GM12872 (cell line): ENCODE results near the gene IGFALS.

Experiments used
- TF ChIP-seq, protein P1 (sequence below): IDR thresholded peaks from 3 replicates; pipeline ENCODE4 v1.5.1; 2011; ENCODE audit warnings: low read depth, mild to moderate bottlenecking, low read length, moderate library complexity; ENCODE audit not compliant: insufficient read depth

The IGFALS gene

DNA sequence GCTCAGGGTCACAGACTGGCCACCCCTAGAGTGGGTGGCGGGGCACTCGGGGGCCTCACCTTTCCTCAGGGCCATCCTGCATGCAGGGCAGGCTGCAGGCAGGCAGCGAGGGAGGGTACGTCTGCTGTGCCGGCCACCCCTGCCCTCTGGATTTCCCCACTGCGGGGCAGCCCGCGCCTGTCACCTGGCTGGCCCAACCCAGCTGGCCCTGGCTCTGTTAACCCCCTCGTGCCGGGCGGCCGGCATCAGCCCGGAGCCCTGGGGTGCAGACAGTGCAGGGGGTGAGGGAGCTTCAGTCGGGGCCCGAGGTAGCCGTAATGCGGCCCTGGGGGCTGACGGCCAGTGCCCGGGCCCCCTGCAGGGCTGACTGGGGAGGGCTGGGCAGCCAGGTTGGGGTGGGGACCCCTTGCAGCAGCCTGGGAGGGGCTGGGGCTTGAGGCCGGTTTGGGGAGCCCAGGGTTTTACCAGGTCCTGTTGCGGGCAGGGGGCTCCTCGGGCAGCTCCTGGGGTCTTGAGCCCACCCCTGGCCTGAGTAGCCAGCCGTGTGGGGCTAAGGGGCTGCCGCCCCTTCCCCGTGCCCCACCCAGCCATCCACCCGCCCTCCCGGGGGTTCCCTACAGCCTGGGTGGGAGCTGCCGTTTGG is at the start of gene IGFALS:
Gene IGFALS, minus strand, starts transcription at position 128 of the 643 bp plus-strand sequence. Its CDS starts 53 bp downstream, at position 75.
- TF ChIP-seq, protein P1, sequence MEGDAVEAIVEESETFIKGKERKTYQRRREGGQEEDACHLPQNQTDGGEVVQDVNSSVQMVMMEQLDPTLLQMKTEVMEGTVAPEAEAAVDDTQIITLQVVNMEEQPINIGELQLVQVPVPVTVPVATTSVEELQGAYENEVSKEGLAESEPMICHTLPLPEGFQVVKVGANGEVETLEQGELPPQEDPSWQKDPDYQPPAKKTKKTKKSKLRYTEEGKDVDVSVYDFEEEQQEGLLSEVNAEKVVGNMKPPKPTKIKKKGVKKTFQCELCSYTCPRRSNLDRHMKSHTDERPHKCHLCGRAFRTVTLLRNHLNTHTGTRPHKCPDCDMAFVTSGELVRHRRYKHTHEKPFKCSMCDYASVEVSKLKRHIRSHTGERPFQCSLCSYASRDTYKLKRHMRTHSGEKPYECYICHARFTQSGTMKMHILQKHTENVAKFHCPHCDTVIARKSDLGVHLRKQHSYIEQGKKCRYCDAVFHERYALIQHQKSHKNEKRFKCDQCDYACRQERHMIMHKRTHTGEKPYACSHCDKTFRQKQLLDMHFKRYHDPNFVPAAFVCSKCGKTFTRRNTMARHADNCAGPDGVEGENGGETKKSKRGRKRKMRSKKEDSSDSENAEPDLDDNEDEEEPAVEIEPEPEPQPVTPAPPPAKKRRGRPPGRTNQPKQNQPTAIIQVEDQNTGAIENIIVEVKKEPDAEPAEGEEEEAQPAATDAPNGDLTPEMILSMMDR: no peak

DNA sequence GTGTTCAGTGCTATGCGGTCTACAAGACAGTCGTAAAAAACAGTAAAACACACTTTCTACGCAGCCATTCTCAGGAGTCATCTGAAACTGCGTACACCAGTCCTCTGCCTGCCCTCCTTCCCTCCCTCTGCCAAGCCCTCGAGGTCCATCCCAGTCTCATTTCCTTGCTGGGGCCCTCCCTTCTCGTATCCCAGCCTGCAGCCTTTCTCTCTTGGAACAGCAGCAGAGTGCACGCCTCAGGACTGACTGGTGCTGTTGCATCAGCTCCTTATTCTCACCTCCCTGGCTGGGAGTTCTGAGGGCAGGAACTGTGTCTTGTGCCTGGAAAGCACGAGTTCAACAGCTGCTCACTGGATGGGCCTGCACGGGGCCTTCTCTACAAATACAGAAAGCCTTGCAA is 46.0 kb upstream of the IGFALS start:
- TF ChIP-seq, protein P1: no peak

DNA sequence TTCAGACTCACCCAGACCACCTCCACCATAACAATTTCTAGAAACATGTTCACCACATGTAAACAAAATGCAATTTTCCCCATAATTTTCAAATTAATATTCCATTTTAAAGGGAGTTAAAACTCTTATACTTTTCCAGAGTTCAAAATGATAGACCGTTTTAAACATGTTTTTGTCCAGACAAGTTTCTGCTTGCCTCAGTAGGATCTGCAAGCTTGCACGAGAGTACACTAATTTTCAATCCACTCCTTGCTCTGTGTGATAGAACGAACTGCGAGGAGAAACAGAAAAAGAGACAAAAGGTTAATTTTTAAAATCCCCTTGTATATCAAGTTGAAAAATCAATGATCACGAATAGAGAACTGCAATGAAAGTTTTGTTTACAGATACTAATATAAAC is 40.6 kb upstream of the IGFALS start:
- TF ChIP-seq, protein P1: no peak

DNA sequence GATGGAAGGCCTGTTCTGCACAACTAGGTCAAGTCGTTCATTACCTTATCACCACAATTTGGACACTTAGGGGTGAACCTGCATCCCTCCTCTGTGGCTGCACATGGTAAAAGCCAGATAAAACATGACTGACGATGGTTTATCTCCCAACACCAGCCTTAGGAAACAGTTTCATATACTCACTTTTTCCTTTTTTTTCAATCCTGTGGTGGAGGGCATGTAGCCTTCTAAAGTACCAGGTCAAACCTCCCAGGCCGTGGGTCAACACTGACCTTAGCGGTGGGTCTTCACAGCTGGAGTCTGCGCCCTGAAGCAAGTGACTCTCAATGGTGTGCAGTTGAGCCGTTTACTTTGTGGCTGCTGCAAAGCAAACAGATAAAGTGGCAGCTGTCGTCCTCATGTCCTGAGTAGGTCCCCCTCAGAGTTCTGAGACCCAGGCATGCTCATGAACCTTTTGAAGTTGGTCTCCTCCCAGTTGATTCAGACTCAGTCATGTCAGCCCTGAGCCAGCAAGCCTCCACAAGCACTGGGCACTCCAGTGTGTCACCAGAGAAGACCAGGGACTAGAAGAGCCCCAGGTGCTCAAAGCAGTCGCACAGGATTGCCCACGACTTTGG is 39.4 kb upstream of the IGFALS start:
- TF ChIP-seq, protein P1: no peak

DNA sequence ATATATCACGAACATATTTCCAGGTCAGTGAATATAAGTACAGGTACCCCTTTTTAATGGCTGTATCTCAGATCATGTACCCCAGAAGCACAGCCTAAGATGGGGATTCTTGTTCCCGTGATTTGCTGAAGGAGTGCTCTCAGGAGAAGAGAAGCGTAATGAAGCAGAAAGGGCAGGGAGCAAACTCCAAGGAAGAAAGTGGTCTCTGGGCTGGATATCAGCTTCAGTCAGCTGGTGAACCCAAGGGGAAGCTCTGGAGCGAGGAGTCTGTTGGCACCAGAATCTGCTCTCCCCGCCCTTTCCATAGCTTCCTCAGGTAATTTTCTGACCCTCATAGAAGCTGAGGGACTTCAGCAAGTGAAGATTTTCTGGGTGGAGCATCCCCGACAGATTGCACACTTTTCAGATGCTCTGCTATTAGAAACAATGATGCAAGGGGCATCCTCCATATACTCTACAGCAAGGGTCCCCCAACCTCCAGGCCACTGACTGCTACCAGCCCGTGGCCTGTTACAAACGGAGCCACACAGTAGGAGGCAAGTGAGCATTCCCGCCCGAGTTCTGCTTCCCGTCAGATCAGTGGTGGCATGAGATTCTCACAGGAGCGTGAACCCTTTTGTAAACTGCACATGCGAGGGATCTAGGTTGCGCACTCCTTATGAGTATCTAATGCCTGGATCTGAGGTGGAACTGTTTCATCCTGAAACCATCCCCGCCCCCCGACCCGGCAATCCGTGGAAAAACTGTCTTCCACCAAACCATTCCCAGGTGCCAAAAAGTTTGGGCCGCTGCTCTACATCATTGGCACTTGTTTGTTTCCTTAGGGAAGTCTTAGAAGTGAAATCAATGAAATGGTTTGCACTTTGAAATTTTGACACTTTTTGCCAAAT is 37.9 kb upstream of the IGFALS start:
- TF ChIP-seq, protein P1: no peak

DNA sequence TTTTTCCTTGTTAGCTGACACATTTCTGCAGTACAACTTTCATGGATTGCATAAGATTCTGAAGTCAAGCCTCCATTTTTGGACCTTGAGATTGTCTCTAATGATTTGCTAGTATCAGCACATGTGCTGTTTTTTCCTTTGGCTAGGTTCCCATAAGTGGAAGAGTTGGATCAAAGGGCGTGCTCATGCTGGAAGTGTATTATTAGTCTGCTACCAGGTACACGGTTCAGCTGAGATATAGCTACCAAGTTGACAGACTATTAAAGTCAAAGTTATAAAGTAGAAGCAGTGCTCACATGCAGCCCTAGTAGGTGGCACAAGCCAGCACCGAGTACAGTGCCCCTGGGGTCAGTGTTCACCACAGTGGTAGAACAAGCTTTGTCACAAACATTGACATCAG is 36.7 kb upstream of the IGFALS start:
- TF ChIP-seq, protein P1: no peak
